Measurements from ENCODE around the gene PIGN. TPM values are rescaled to one million over a fixed set of nuclear protein-coding genes. Genes with fewer than 3 reads are reported as not detected.

Gene PIGN
- total RNA-seq, 4 donors from 2014 or later = 10.5 to 32.4 (median 17.3) TPM

GRCh38 chr18:62054929-62055498 is 131.8 kb downstream of the PIGN start:
- Histone ChIP-seq H3K27ac (no peak overlapping the region), H3K36me3 (peaks cover 0 to 18% of the 10 kb centered on the region in 2 donors), H3K9me3 (no peaks in the 10 kb centered on the region), H3K4me1 (no peaks in the 10 kb centered on the region), H3K27me3 (no peaks in the 10 kb centered on the region), H3K4me3 (no peak overlapping the region)
- WGBS, 2 donors (ENCODE audit: low coverage in 1 of 2) = 94 to 100% methylated on average over 2 of the region's 2 CpGs
- TF ChIP-seq EP300 (IDR thresholded peaks at IDR 0.05) = no peak
- TF ChIP-seq, protein P1, sequence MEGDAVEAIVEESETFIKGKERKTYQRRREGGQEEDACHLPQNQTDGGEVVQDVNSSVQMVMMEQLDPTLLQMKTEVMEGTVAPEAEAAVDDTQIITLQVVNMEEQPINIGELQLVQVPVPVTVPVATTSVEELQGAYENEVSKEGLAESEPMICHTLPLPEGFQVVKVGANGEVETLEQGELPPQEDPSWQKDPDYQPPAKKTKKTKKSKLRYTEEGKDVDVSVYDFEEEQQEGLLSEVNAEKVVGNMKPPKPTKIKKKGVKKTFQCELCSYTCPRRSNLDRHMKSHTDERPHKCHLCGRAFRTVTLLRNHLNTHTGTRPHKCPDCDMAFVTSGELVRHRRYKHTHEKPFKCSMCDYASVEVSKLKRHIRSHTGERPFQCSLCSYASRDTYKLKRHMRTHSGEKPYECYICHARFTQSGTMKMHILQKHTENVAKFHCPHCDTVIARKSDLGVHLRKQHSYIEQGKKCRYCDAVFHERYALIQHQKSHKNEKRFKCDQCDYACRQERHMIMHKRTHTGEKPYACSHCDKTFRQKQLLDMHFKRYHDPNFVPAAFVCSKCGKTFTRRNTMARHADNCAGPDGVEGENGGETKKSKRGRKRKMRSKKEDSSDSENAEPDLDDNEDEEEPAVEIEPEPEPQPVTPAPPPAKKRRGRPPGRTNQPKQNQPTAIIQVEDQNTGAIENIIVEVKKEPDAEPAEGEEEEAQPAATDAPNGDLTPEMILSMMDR (IDR thresholded peaks at IDR 0.05) = no peak
- no peak for TF ChIP-seq POLR2A (IDR thresholded peaks at IDR 0.05)
- TF ChIP-seq POLR2AphosphoS5 (IDR thresholded peaks at IDR 0.05) = no peak
- no peak for ATAC-seq

DNA sequence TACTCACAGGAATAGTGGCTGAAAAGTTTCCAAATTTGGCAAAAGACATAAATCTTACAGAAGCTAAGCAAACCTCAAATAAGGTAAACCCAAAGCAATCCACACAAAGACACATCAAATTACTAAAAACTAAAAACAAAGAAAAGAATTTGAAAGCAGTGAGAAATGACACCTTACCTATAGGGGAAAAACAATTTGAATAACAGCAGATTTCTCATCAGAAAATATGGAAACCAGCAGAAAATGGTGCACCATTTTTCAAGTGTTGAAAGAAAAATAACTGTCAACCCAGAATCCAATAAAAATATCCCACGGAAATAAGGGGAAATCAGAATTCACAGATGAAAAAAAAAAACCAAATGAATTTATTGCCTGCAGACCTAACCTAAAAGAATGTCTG is 138.6 kb downstream of the PIGN start:
- no peak overlapping the region for H3K27ac ChIP-seq
- no peaks in the 10 kb centered on the region for H3K27me3 ChIP-seq
- no peak for ATAC-seq
- no peak overlapping the region for H3K4me3 ChIP-seq
- no peaks in the 10 kb centered on the region for H3K4me1 ChIP-seq
- 100% methylated on average over 1 of the region's 1 CpG for WGBS, 2 donors (ENCODE audit: low coverage in 1 of 2)
- H3K36me3 ChIP-seq = peaks cover 0 to 14% of the 10 kb centered on the region in 2 donors
- TF ChIP-seq EP300 (IDR thresholded peaks at IDR 0.05) = no peak
- no peak for TF ChIP-seq POLR2AphosphoS5 (IDR thresholded peaks at IDR 0.05)
- TF ChIP-seq POLR2A (IDR thresholded peaks at IDR 0.05) = no peak
- TF ChIP-seq, protein P1 (IDR thresholded peaks at IDR 0.05) = no peak
- no peaks in the 10 kb centered on the region for H3K9me3 ChIP-seq

- Histone ChIP-seq H3K9me3 (no peaks in the 10 kb centered on the region), H3K4me3 (no peak overlapping the region), H3K36me3 (peaks cover 0 to 22% of the 10 kb centered on the region in 2 donors), H3K27me3 (no peaks in the 10 kb centered on the region), H3K27ac (no peak overlapping the region), H3K4me1 (no peaks in the 10 kb centered on the region)
- 90% methylated on average over 2 of the region's 2 CpGs for WGBS, 2 donors (ENCODE audit: low coverage in 1 of 2)
- no peak for ATAC-seq
- no peak for TF ChIP-seq POLR2AphosphoS5 (IDR thresholded peaks at IDR 0.05)
- TF ChIP-seq EP300 (IDR thresholded peaks at IDR 0.05) = no peak
- TF ChIP-seq, protein P1 (IDR thresholded peaks at IDR 0.05) = no peak
- TF ChIP-seq POLR2A (IDR thresholded peaks at IDR 0.05) = no peak
Observed at GRCh38 chr18:62045316-62045715, 141.5 kb downstream of the PIGN start.

- no peaks in the 10 kb centered on the region for H3K9me3 ChIP-seq
- ATAC-seq = no peak
- no peak for TF ChIP-seq POLR2A (IDR thresholded peaks at IDR 0.05)
- TF ChIP-seq, protein P1 (IDR thresholded peaks at IDR 0.05) = no peak
- TF ChIP-seq EP300 (IDR thresholded peaks at IDR 0.05) = no peak
- no peak for TF ChIP-seq POLR2AphosphoS5 (IDR thresholded peaks at IDR 0.05)
Observed at GRCh38 chr18:62044490-62045000, 142.3 kb downstream of the PIGN start.

More at GRCh38 chr18:62044490-62045000, 142.3 kb downstream of the PIGN start:
- Histone ChIP-seq H3K36me3 (peaks cover 0 to 22% of the 10 kb centered on the region in 2 donors), H3K4me3 (no peak overlapping the region), H3K4me1 (no peaks in the 10 kb centered on the region), H3K27ac (no peak overlapping the region), H3K27me3 (no peaks in the 10 kb centered on the region)
- 14 to 46% methylated on average over 1 to 2 of the region's 2 CpGs for WGBS, 2 donors (ENCODE audit: low coverage in 1 of 2)
